Hepatocyte (in vitro differentiated cells): ENCODE measurements around the gene DNM3. TPM values are rescaled to one million over a fixed set of nuclear protein-coding genes. Genes with fewer than 3 reads are reported as not detected.

Experiments
- DNase-seq: peaks from one replicate; pipeline ENCODE4 v3.0.0-alpha.2; 2016; ENCODE audit warnings: low spot score
- H2AFZ ChIP-seq: fragments of 200-600 bp; sonication (generic); 2 replicates; pipeline ENCODE4 v1.6.0; 2016; ENCODE audit warnings: antibody characterized with exemption, mild to moderate bottlenecking
- H3K27ac ChIP-seq: fragments of 200-600 bp; sonication (generic); 2 replicates; pipeline ENCODE4 v1.5.1; 2016; ENCODE audit warnings: mild to moderate bottlenecking
- H3K27me3 ChIP-seq: fragments of 200-600 bp; sonication (generic); 2 replicates; pipeline ENCODE4 v1.6.1; 2016
- H3K36me3 ChIP-seq: fragments of 200-600 bp; sonication (generic); replicated peaks from 2 replicates; pipeline ENCODE4 v1.5.1; 2016; ENCODE audit warnings: low read depth; ENCODE audit not compliant: insufficient read depth
- H3K4me1 ChIP-seq: fragments of 200-600 bp; sonication (generic); 2 replicates; pipeline ENCODE4 v1.5.1; 2016; ENCODE audit warnings: mild to moderate bottlenecking, moderate library complexity; ENCODE audit not compliant: insufficient read depth
- H3K4me2 ChIP-seq: fragments of 200-600 bp; sonication (generic); 2 replicates; pipeline ENCODE4 v1.6.0; 2016
- H3K4me3 ChIP-seq: fragments of 200-600 bp; sonication (generic); 2 replicates; pipeline ENCODE4 v1.5.1; 2016; ENCODE audit warnings: mild to moderate bottlenecking
- H3K79me2 ChIP-seq: fragments of 200-600 bp; sonication (generic); 2 replicates; pipeline ENCODE4 v1.6.0; 2017; ENCODE audit warnings: mild to moderate bottlenecking
- H3K9me2 ChIP-seq: fragments of 200-600 bp; sonication (generic); replicated peaks from 2 replicates; pipeline ENCODE4 v1.6.0; 2017; ENCODE audit warnings: mild to moderate bottlenecking; ENCODE audit not compliant: insufficient read depth
- H3K9me3 ChIP-seq: fragments of 200-600 bp; sonication (generic); 2 replicates; pipeline ENCODE4 v1.5.1; 2016; ENCODE audit warnings: low read depth, mild to moderate bottlenecking
- H4K20me1 ChIP-seq: fragments of 200-600 bp; sonication (generic); 2 replicates; pipeline ENCODE4 v1.6.0; 2016; ENCODE audit warnings: mild to moderate bottlenecking; ENCODE audit not compliant: insufficient read depth, poor library complexity, severe bottlenecking
- CTCF ChIP-seq: fragments of 200-600 bp; sonication (generic); IDR thresholded peaks from 2 replicates; pipeline ENCODE4 v1.5.1; 2016; ENCODE audit warnings: antibody characterized with exemption, mild to moderate bottlenecking; ENCODE audit not compliant: poor library complexity
- EZH2 ChIP-seq: fragments of 200-600 bp; sonication (generic); IDR thresholded peaks from 2 replicates; pipeline ENCODE4 v1.6.1; 2016; ENCODE audit warnings: antibody characterized with exemption, mild to moderate bottlenecking, borderline replicate concordance
- EZH2phosphoT487 ChIP-seq: fragments of 200-600 bp; sonication (generic); IDR thresholded peaks from one replicate; pipeline ENCODE4 v1.6.1; 2018; ENCODE audit warnings: antibody characterized with exemption, mild to moderate bottlenecking, low read depth, moderate library complexity; ENCODE audit not compliant: unreplicated experiment, severe bottlenecking
- WGBS: methylation state at CpG from one replicate; pipeline ENCODE4 v1.1.6; 2016; ENCODE audit warnings: low lambda C conversion rate; ENCODE audit errors: missing lambda C conversion rate; 5-methylcytosine and 5-hydroxymethylcytosine counted together
- polyA plus RNA-seq: library from polyadenylated mRNA; unstranded; fragments of >200 nt; fragmentation: Nextera tagmentation; extraction: Ambion mirVana; gene quantifications from 2 replicates; pipeline ENCODE4 v1.2.1, GENCODE V29; 2016
- total RNA-seq: library from RNA; depleted of rRNA; stranded (reverse); fragments of >200 nt; gene quantifications from 2 replicates; pipeline ENCODE4 v1.2.3, GENCODE V29; 2014

The DNM3 gene
- total and polyA plus RNA-seq, 2 experiments from 2014 or later: 1.5 TPM; not detected in 1

DNA sequence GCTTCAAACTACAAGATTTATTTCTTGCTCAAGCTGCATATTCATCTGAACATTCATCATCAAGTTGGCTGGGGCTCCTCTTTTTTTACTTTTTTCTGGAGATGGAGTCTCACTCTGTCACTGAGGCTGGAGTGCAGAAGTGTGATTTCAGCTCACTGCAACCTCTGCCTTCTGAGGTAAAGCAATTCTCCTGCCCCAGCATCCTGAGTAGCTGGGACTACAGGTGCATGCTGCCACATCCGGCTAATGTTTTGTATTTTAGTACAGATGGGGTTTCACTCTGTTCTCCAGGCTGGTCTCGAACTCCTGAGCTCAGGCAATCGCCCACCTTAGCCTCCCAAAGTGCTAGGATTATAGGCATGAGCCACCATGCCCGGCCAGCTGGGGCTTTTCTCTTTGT lies 490.9 kb downstream of the DNM3 start:
- Histone ChIP-seq H3K36me3 (no peaks in the 10 kb centered on the region), H3K9me2 (no peaks in the 10 kb centered on the region), H3K9me3 (no peaks in the 10 kb centered on the region), H3K4me3 (no peak overlapping the region), H2AFZ (no peak overlapping the region), H3K4me2 (no peak overlapping the region), H3K4me1 (no peaks in the 10 kb centered on the region), H3K27ac (no peak overlapping the region), H3K79me2 (no peaks in the 10 kb centered on the region), H4K20me1 (no peaks in the 10 kb centered on the region), H3K27me3 (no peaks in the 10 kb centered on the region)
- TF ChIP-seq EZH2phosphoT487: no peak
- no peak for TF ChIP-seq CTCF
- no peak for TF ChIP-seq EZH2
- no peak for DNase-seq
- 88% methylated on average over 4 of the region's 4 CpGs for WGBS

GRCh38 chr1:172335377-172335776 lies 494.1 kb downstream of the DNM3 start:
- Histone ChIP-seq H3K4me2 (no peak overlapping the region), H3K4me3 (no peak overlapping the region), H3K9me2 (no peaks in the 10 kb centered on the region), H4K20me1 (no peaks in the 10 kb centered on the region), H3K4me1 (no peaks in the 10 kb centered on the region), H3K9me3 (no peaks in the 10 kb centered on the region), H2AFZ (no peak overlapping the region), H3K27ac (no peak overlapping the region), H3K27me3 (no peaks in the 10 kb centered on the region), H3K79me2 (no peaks in the 10 kb centered on the region), H3K36me3 (no peaks in the 10 kb centered on the region)
- TF ChIP-seq CTCF (no peak), EZH2 (no peak), EZH2phosphoT487 (no peak)
- no peak for DNase-seq

GRCh38 chr1:172338295-172338735 lies 497.0 kb downstream of the DNM3 start:
- Histone ChIP-seq H3K4me2 (no peak overlapping the region), H3K9me2 (no peaks in the 10 kb centered on the region), H2AFZ (no peak overlapping the region), H3K4me1 (peaks cover 9% of the 10 kb centered on the region), H3K27me3 (no peaks in the 10 kb centered on the region), H3K36me3 (no peaks in the 10 kb centered on the region), H3K9me3 (no peaks in the 10 kb centered on the region), H3K4me3 (no peak overlapping the region), H3K79me2 (no peaks in the 10 kb centered on the region), H4K20me1 (no peaks in the 10 kb centered on the region), H3K27ac (no peak overlapping the region)
- no peak for TF ChIP-seq CTCF
- no peak for TF ChIP-seq EZH2phosphoT487
- no peak for TF ChIP-seq EZH2
- DNase-seq: no peak
- WGBS: 80% methylated on average over 4 of the region's 4 CpGs

DNA sequence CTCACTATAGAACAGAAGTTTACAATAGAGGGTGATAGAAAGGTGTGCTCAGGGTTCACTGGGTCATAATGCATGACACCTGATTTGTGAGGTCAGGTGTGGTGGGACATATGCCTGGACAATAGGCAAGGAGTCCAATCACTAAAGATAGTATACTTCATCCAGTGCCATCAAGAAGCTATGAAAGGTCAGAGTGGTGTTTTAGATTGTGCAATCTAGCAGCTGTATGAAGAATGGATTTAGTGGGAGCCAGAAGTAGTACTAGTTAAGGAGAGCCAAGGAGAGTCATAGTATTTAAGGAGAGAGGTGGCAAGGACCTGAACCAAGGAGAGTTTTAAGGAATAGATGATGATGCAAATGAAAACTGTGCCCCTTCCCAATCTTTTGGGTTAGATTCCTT lies 498.5 kb downstream of the DNM3 start:
- Histone ChIP-seq H3K27me3 (no peaks in the 10 kb centered on the region), H3K79me2 (no peaks in the 10 kb centered on the region), H3K9me2 (no peaks in the 10 kb centered on the region), H3K36me3 (no peaks in the 10 kb centered on the region), H4K20me1 (no peaks in the 10 kb centered on the region), H3K9me3 (no peaks in the 10 kb centered on the region), H2AFZ (no peak overlapping the region), H3K4me3 (no peak overlapping the region), H3K4me2 (no peak overlapping the region), H3K4me1 (peaks cover 18% of the 10 kb centered on the region), H3K27ac (no peak overlapping the region)
- TF ChIP-seq EZH2phosphoT487 (no peak), EZH2 (no peak), CTCF (no peak)
- no peak for DNase-seq
